ENCODE measurements around the gene CNTN4.

GRCh38 chr3:2931265-2931664, 832.6 kb downstream of the CNTN4 start:
- TF ChIP-seq CTCF (IDR thresholded peaks at IDR 0.05) (no peak), POLR2A (IDR thresholded peaks at IDR 0.05) (no peak), POLR2AphosphoS5 (IDR thresholded peaks at IDR 0.05) (no peak)

Data from breast epithelium (tissue), 3 donors.